Fibroblast of lung (primary cell): ENCODE data around the gene CYB5RL. TPM values are rescaled to one million over a fixed set of nuclear protein-coding genes. Genes with fewer than 3 reads are reported as not detected.

Experiments
- DNase-seq, 2 donors: peaks; one replicate each; pipeline versions ENCODE4 v3.0.0 to v3.0.0-alpha.2; 2010; ENCODE audit warnings: low read depth in 2 of 2
- H2AFZ ChIP-seq: 2 replicates; pipeline ENCODE4 v1.5.1; 2012; ENCODE audit warnings: low read length, control low read depth, inconsistent platforms
- H3K27ac ChIP-seq: 2 replicates; pipeline ENCODE4 v1.5.1; 2011; ENCODE audit warnings: low read length, control low read depth; ENCODE audit not compliant: insufficient read depth
- H3K27me3 ChIP-seq: 2 replicates; pipeline ENCODE4 v1.5.1; 2011; ENCODE audit warnings: mild to moderate bottlenecking, low read length; ENCODE audit not compliant: control insufficient read depth, insufficient read depth
- H3K36me3 ChIP-seq: 2 replicates; pipeline ENCODE4 v1.5.1; 2011; ENCODE audit warnings: low read length; ENCODE audit not compliant: control insufficient read depth, insufficient read depth
- H3K4me1 ChIP-seq: 2 replicates; pipeline ENCODE4 v1.5.1; 2011; ENCODE audit warnings: low read length; ENCODE audit not compliant: control insufficient read depth, insufficient read depth; ENCODE audit errors: extremely low read depth
- H3K4me2 ChIP-seq: 2 replicates; pipeline ENCODE4 v1.5.1; 2011; ENCODE audit warnings: low read length, control low read depth; ENCODE audit not compliant: insufficient read depth; ENCODE audit errors: extremely low read depth
- H3K4me3 ChIP-seq, 4 experiments: fragments of 200-600 bp in 1 of 4; sonication (generic) in 1 of 4; replicated peaks in 1 of 4; 2 replicates each; pipeline ENCODE4 v1.5.1; 2011 to 2016; ENCODE audit warnings: low read length in 4 of 4, low read depth in 3 of 4, mild to moderate bottlenecking in 3 of 4, control low read depth in 2 of 4, inconsistent platforms in 1 of 4, mixed read lengths in 1 of 4; ENCODE audit not compliant: insufficient read depth in 1 of 4; ENCODE audit errors: control extremely low read depth in 1 of 4
- H3K79me2 ChIP-seq: 2 replicates; pipeline ENCODE4 v1.5.1; 2012; ENCODE audit warnings: mild to moderate bottlenecking, low read length, inconsistent platforms; ENCODE audit not compliant: control insufficient read depth, insufficient read depth
- H3K9ac ChIP-seq: 2 replicates; pipeline ENCODE4 v1.5.1; 2011; ENCODE audit warnings: mild to moderate bottlenecking, low read length, control low read depth; ENCODE audit not compliant: insufficient read depth
- H3K9me3 ChIP-seq: 2 replicates; pipeline ENCODE4 v1.5.1; 2012; ENCODE audit warnings: low read depth, low read length; ENCODE audit not compliant: control insufficient read depth, insufficient read depth
- H4K20me1 ChIP-seq: 2 replicates; pipeline ENCODE4 v1.5.1; 2011; ENCODE audit warnings: low read length; ENCODE audit not compliant: control insufficient read depth, insufficient read depth; ENCODE audit errors: extremely low read depth
- EZH2 ChIP-seq: IDR thresholded peaks from 2 replicates; pipeline ENCODE4 v1.5.1; 2012; ENCODE audit warnings: low read length, control low read depth, mild to moderate bottlenecking; ENCODE audit errors: missing control alignments
- polyA plus RNA-seq, 2 donors: library from polyadenylated mRNA; depleted of rRNA in 1 of 2; stranded (reverse) in 1 of 2; unstranded in 1 of 2; fragments of >200 nt; gene quantifications; 2 replicates each; pipeline ENCODE4 v1.2.1, GENCODE V29; 2011 to 2012; ENCODE audit warnings: missing spikeins in 1 of 2
- total RNA-seq: library from RNA; depleted of rRNA; stranded (reverse); fragments of >200 nt; gene quantifications from 2 replicates; pipeline ENCODE4 v1.2.1, GENCODE V29; 2014
- TF ChIP-seq, protein P1 (sequence below), 2 donors: IDR thresholded peaks in 1 of 2; conservative IDR thresholded peaks in 1 of 2; 1 replicate in 1 of 2; 2 replicates in 1 of 2; pipeline ENCODE4 v1.5.1; 2011 to 2012; ENCODE audit warnings: low read length in 2 of 2, control low read depth in 1 of 2, inconsistent platforms in 1 of 2, low read depth in 1 of 2, mild to moderate bottlenecking in 1 of 2

CYB5RL gene
- total and polyA plus RNA-seq, 2 donors (not counting 1 experiment from before 2014, with no cell fraction given) = 4.1 to 6.6 TPM

DNA sequence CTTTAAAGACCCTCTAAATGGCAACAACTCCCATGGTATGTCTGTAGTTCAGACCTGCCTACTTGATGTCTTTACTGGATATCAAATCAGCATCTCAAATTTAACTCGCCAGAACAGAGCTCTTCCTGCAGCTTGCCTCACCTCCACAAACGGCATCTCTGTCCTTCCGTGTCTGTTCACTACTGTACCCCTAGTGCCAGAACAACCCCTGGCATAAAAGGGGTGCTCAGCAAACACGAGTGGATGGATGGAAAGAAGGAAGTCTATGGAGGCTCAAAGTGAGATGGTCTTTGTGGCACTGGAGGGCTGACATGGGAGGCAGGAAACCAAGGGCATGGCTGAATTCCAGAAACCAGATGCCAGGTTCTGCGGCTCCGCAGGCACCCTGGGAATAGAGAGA is 22.9 kb upstream of the CYB5RL start:
- H3K9ac ChIP-seq = no peak overlapping the region
- H4K20me1 ChIP-seq = no peaks in the 10 kb centered on the region
- H2AFZ ChIP-seq = no peak overlapping the region
- DNase-seq = no peak
- H3K36me3 ChIP-seq = peaks cover 6% of the 10 kb centered on the region
- no peaks in the 10 kb centered on the region for H3K27me3 ChIP-seq
- H3K79me2 ChIP-seq = no peaks in the 10 kb centered on the region
- H3K4me1 ChIP-seq = peaks cover 29% of the 10 kb centered on the region
- no peaks in the 10 kb centered on the region for H3K9me3 ChIP-seq
- H3K27ac ChIP-seq = no peak overlapping the region
- H3K4me2 ChIP-seq = no peak overlapping the region
- no peak for TF ChIP-seq EZH2
- TF ChIP-seq, protein P1, sequence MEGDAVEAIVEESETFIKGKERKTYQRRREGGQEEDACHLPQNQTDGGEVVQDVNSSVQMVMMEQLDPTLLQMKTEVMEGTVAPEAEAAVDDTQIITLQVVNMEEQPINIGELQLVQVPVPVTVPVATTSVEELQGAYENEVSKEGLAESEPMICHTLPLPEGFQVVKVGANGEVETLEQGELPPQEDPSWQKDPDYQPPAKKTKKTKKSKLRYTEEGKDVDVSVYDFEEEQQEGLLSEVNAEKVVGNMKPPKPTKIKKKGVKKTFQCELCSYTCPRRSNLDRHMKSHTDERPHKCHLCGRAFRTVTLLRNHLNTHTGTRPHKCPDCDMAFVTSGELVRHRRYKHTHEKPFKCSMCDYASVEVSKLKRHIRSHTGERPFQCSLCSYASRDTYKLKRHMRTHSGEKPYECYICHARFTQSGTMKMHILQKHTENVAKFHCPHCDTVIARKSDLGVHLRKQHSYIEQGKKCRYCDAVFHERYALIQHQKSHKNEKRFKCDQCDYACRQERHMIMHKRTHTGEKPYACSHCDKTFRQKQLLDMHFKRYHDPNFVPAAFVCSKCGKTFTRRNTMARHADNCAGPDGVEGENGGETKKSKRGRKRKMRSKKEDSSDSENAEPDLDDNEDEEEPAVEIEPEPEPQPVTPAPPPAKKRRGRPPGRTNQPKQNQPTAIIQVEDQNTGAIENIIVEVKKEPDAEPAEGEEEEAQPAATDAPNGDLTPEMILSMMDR (conservative IDR thresholded peaks at IDR 0.05 in 1 of 2, IDR thresholded peaks at IDR 0.05 in 1 of 2; ENCODE audit: low read depth in 1 of 2, low read length in 2 of 2) = no peak
- H3K4me3 ChIP-seq = no peak overlapping the region

DNA sequence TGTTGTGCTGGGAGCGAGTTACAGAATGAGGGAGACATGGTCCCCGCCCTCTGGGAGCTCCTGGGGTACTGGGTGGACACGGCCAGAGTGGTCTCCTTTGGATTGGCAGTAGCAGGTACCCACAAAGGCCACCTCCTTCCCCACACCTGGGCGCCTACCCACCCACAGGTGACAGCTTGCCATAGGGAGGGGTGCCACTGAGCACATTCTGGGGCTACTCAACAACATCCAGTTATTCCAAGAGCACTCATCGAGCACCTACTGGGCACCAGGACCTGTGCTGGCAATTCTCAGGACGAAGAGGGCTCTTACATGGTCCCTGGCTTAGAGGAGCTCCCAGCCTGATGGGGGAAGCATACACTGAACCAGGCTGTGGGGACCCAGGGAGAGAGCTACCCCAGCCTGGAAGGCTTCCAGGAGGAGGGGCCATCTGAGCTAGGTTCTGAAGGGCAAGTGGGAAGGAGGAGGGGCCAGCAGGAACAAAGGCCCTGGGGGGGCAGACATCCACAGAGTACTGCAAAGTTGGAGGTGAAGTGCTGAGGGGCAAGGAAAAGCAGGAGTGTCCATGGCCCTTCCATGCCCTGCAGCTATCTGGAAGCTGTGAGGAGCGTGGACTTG is 22.1 kb upstream of the CYB5RL start:
- Histone ChIP-seq H3K4me3 (no peak overlapping the region), H3K27ac (no peak overlapping the region), H3K4me1 (peaks cover 24% of the 10 kb centered on the region), H2AFZ (no peak overlapping the region), H3K79me2 (no peaks in the 10 kb centered on the region), H3K4me2 (no peak overlapping the region), H4K20me1 (no peaks in the 10 kb centered on the region), H3K36me3 (peaks cover 12% of the 10 kb centered on the region), H3K9me3 (no peaks in the 10 kb centered on the region), H3K27me3 (no peaks in the 10 kb centered on the region), H3K9ac (no peak overlapping the region)
- TF ChIP-seq EZH2 = no peak
- TF ChIP-seq, protein P1 (conservative IDR thresholded peaks at IDR 0.05 in 1 of 2, IDR thresholded peaks at IDR 0.05 in 1 of 2; ENCODE audit: low read depth in 1 of 2, low read length in 2 of 2) = no peak
- DNase-seq = no peak

DNA sequence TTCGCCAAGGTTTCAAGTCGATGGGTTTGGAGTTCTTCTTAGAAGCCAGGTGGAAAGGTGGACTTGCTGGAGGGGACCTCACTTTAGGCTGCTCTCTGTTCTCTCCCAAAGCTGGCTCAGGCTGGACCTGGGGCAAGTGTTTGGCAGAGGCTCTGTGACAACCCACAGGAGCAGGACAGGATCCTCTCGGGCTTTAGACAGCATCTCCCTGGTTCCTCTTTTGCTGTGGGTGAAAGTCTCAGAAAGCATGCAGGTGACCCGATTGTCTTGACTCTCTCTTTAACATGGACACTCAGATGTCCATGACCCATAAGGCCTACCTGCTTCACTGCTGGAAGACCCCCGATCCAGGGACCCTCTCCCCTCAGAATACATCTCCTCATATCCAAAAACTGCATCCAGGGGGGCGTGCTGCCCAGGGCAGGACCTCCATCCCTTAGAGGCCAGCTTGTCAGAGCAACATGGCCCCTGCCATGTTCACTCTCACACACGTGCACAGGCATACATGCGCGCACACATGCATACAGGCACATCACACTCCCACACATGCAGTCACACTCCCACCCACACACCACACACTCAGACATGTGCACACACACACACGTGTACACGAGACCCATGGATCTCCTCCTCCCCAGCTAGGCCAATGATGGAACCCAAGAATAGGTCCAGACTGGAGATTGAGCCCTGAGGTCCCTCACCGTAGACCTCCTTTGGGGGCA is 21.4 kb upstream of the CYB5RL start:
- TF ChIP-seq, protein P1 (conservative IDR thresholded peaks at IDR 0.05 in 1 of 2, IDR thresholded peaks at IDR 0.05 in 1 of 2; ENCODE audit: low read depth in 1 of 2, low read length in 2 of 2) = no peak
- no peak for TF ChIP-seq EZH2
- H3K79me2 ChIP-seq = no peaks in the 10 kb centered on the region
- no peak overlapping the region for H2AFZ ChIP-seq
- no peak overlapping the region for H3K4me3 ChIP-seq
- DNase-seq = no peak
- H3K9ac ChIP-seq = no peak overlapping the region
- peaks cover 16% of the 10 kb centered on the region for H3K36me3 ChIP-seq
- no peaks in the 10 kb centered on the region for H4K20me1 ChIP-seq
- no peaks in the 10 kb centered on the region for H3K27me3 ChIP-seq
- peaks cover 24% of the 10 kb centered on the region for H3K4me1 ChIP-seq
- peak overlapping the region; percentile 77 for H3K27ac ChIP-seq
- no peaks in the 10 kb centered on the region for H3K9me3 ChIP-seq
- H3K4me2 ChIP-seq = no peak overlapping the region
